ENCODE results near the gene ZNF433.
A peak's percentile ranks its signal among the peaks of the same experiment; 100 is the strongest.

ZNF433 gene

GRCh38 chr19:11987405-11988281 is 47.8 kb downstream of the ZNF433 start:
- peak; percentile 95 for DNase-seq

- no peak for DNase-seq
Observed at GRCh38 chr19:11986754-11987153, 48.7 kb downstream of the ZNF433 start.

- DNase-seq, result peak; percentile 36
Observed at GRCh38 chr19:11984986-11985385, 50.5 kb downstream of the ZNF433 start.

- DNase-seq, result no peak
Observed at GRCh38 chr19:11982526-11982925, 53.0 kb downstream of the ZNF433 start.

GRCh38 chr19:11979527-11979926 is 56.0 kb downstream of the ZNF433 start:
- DNase-seq, result no peak

GRCh38 chr19:11978492-11979100 is 56.9 kb downstream of the ZNF433 start:
- DNase-seq, result no peak

- DNase-seq, result no peak
Observed at GRCh38 chr19:11973019-11973810, 62.3 kb downstream of the ZNF433 start.

GRCh38 chr19:11971041-11971440 is 64.4 kb downstream of the ZNF433 start:
- no peak for DNase-seq

- DNase-seq, result no peak
Observed at GRCh38 chr19:11970174-11970573, 65.3 kb downstream of the ZNF433 start.

- peak; percentile 66 for DNase-seq
Observed at GRCh38 chr19:11964858-11965645, 70.4 kb downstream of the ZNF433 start, which contains the start of gene ZNF763. TSS of gene ZNF763 (plus strand) at chr19:11965040. CDS start at chr19:11965209, 169 bp downstream.

Data from NCI-H1105 treated with DMSO at 0.1 percent for 48 hours (cell line).